ENCODE data around the gene TMEM121. TPM values are rescaled to one million over a fixed set of nuclear protein-coding genes. Genes with fewer than 3 reads are reported as not detected.
A peak's percentile ranks its signal among the peaks of the same experiment; 100 is the strongest.

TMEM121 gene
- total and polyA plus RNA-seq, 2 of the 4 experiments (the other 2 are of a cell fraction), result 2.7 to 6.3 TPM

DNA sequence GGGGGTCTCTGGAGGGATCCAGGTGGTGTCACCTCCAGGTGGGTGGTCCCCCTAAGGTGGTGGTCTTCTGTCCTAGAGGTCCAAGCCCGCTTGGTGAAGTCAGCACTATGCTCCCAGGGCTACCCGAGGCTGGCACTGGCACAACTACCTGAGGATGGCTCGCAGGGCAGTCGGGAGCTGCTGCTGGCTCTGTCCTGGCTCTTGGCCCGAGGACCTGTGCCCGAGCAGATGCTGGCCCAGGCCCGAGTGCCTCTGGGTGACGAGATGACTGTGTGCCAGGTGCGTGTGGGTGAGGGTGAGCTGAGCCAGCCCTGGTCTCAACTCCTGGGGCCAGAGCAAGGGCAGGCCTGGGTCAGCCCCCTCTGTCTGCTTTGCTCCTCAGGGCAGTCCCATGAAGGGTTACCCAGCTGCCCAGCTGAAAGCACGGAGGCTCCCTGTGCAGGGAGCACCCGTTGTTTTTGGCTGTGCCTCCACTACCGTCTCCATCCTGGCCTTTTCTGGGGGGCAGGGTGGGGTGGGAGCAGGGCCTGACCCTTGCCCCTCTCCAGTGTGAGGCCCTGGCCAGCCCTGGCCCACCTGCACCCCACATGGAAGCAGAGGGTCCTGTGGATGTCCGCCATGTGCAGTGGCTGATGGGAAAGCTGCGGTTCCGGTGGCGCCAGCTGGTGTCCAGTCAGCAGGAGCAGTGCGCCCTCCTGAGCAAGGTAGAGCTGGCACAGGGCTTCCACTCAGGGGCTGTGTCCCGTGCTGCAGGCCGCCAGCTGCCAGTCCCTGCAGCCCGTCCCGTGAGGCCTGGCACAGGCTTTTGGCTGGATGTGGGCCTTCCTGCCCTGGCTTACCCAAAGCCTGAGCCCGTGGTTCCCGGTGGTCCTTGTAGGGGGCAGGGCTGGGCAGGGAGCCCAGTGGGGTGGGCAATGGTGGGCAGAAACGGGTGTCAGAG lies 34.1 kb upstream of the TMEM121 start:
- Histone ChIP-seq H3K4me2 (ENCODE audit: low read depth, low read length) (no peak overlapping the region), H2AFZ (replicated peaks; ENCODE audit: low read length, poor library complexity) (peak overlapping the region; percentile 58), H3K18ac (ENCODE audit: low read depth, low read length) (no peak overlapping the region), H2AK5ac (ENCODE audit: low read depth, low read length) (no peak overlapping the region), H4K5ac (ENCODE audit: low read depth, low read length) (no peak overlapping the region), H3K9ac (ENCODE audit: low read depth, low read length) (no peak overlapping the region), H3K79me1 (ENCODE audit: low read depth in 1 of 2, low read length in 2 of 2) (peaks cover 0 to 5% of the 10 kb centered on the region in 2 experiments; a peak in 1 of 4 replicates), H3K14ac (replicated peaks; ENCODE audit: low read depth, low read length) (no peak overlapping the region), H4K8ac (ENCODE audit: low read depth in 2 of 2, low read length in 2 of 2) (no peak overlapping the region), H3K27me3 (ENCODE audit: control insufficient read depth, insufficient read depth, low read length) (peaks cover 5% of the 10 kb centered on the region; the same call in 1 of the 2 replicates), H3K36me3 (ENCODE audit: control insufficient read depth, insufficient read depth, low read length) (no peaks in the 10 kb centered on the region), H3K4ac (ENCODE audit: low read depth, low read length) (no peak overlapping the region), H3K4me3 (ENCODE audit: insufficient read depth, low read depth, low read length) (no peak overlapping the region), H2BK5ac (ENCODE audit: low read depth, low read length, poor library complexity, severe bottlenecking) (no peak overlapping the region), H3K4me1 (ENCODE audit: control insufficient read depth, insufficient read depth, low read length) (peaks cover 2% of the 10 kb centered on the region; the same call in 1 of the 2 replicates), H3K56ac (ENCODE audit: extremely low read depth, insufficient read depth, low read length) (no peak overlapping the region), H3K27ac (ENCODE audit: insufficient read depth, low read length) (no peak overlapping the region), H2AK9ac (replicated peaks; ENCODE audit: low read depth, low read length, poor library complexity) (no peak overlapping the region), H2BK15ac (ENCODE audit: low read depth, low read length) (no peak overlapping the region), H4K91ac (ENCODE audit: insufficient read depth, low read depth, low read length) (no peak overlapping the region), H3K9me1 (ENCODE audit: insufficient read depth, low read length) (peaks cover 6% of the 10 kb centered on the region; the same call in 1 of the 2 replicates), H4K20me1 (ENCODE audit: insufficient read depth, low read length) (0 out of 2 replicates have a peak, but pooled peaks cover 6% of the 10 kb centered on the region), H3K23ac (ENCODE audit: low read depth, low read length) (no peak overlapping the region), H3K9me3 (ENCODE audit: control insufficient read depth, insufficient read depth, low read length) (no peaks in the 10 kb centered on the region), H2BK120ac (ENCODE audit: low read depth, low read length) (no peak overlapping the region), H2BK20ac (ENCODE audit: low read depth, low read length) (no peak overlapping the region)
- WGBS, 2 experiments (ENCODE audit: extremely low coverage in 2 of 2, insufficient read length in 1 of 2), result 94% methylated on average over 12 of the region's 24 CpGs; no CpG with 5 or more reads in 1 of the 2 experiments
- POLR2A ChIA-PET (ENCODE audit: unreplicated experiment), result no interaction called here
- intact Hi-C loops (cut with micrococcal nuclease) (loop anchor here (5.0 kb wide), 1 partner anchor 35 kb away; the partner anchor contains the start of gene TMEM121), in situ Hi-C loops (cut with MboI; ENCODE audit: low sequenced_read_pairs) (no loop called here), dilution Hi-C loops (cut with HindIII; ENCODE audit: low sequenced_read_pairs, unreplicated experiment) (no loop called here)
- no TSS peak for BruUV-seq (replicated peaks)
- DNase-seq (no peak), ATAC-seq (ENCODE audit: low read depth) (no peak)
- CTCF ChIA-PET, result no interaction called here
- TF ChIP-seq FOS (IDR thresholded peaks at IDR 0.05; ENCODE audit: low read depth, low read length) (no peak), SMC3 (IDR thresholded peaks at IDR 0.05; ENCODE audit: low read depth, low read length) (no peak), NFE2L2 (IDR thresholded peaks at IDR 0.05; ENCODE audit: low read depth, low read length) (no peak), CEBPB (IDR thresholded peaks at IDR 0.05; ENCODE audit: low read depth, low read length) (no peak), MAFK (IDR thresholded peaks at IDR 0.05; ENCODE audit: low read depth, low read length) (no peak), MXI1 (IDR thresholded peaks at IDR 0.05; ENCODE audit: borderline replicate concordance, low read depth, low read length) (no peak), MAZ (IDR thresholded peaks at IDR 0.05; ENCODE audit: borderline replicate concordance, low read depth, low read length) (no peak), RCOR1 (IDR thresholded peaks at IDR 0.05; ENCODE audit: insufficient replicate concordance, low read length) (no peak), POLR2A (IDR thresholded peaks at IDR 0.05; ENCODE audit: low read depth, low read length) (no peak), RFX5 (IDR thresholded peaks at IDR 0.05; ENCODE audit: low read depth, low read length) (no peak), BHLHE40 (IDR thresholded peaks at IDR 0.05; ENCODE audit: low read depth, low read length) (no peak), CHD1 (IDR thresholded peaks at IDR 0.05; ENCODE audit: low read depth, low read length) (no peak)
- TF ChIP-seq, protein P1, sequence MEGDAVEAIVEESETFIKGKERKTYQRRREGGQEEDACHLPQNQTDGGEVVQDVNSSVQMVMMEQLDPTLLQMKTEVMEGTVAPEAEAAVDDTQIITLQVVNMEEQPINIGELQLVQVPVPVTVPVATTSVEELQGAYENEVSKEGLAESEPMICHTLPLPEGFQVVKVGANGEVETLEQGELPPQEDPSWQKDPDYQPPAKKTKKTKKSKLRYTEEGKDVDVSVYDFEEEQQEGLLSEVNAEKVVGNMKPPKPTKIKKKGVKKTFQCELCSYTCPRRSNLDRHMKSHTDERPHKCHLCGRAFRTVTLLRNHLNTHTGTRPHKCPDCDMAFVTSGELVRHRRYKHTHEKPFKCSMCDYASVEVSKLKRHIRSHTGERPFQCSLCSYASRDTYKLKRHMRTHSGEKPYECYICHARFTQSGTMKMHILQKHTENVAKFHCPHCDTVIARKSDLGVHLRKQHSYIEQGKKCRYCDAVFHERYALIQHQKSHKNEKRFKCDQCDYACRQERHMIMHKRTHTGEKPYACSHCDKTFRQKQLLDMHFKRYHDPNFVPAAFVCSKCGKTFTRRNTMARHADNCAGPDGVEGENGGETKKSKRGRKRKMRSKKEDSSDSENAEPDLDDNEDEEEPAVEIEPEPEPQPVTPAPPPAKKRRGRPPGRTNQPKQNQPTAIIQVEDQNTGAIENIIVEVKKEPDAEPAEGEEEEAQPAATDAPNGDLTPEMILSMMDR (conservative IDR thresholded peaks at IDR 0.05; ENCODE audit: low read depth, low read length), result no peak
- TF ChIP-seq, protein P2, sequence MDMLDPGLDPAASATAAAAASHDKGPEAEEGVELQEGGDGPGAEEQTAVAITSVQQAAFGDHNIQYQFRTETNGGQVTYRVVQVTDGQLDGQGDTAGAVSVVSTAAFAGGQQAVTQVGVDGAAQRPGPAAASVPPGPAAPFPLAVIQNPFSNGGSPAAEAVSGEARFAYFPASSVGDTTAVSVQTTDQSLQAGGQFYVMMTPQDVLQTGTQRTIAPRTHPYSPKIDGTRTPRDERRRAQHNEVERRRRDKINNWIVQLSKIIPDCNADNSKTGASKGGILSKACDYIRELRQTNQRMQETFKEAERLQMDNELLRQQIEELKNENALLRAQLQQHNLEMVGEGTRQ (IDR thresholded peaks at IDR 0.05; ENCODE audit: low read depth, low read length), result no peak

Data from IMR-90 (cell line).